ENCODE measurements around the gene GPR78. TPM values are rescaled to one million over a fixed set of nuclear protein-coding genes. Genes with fewer than 3 reads are reported as not detected.

GPR78 gene
- total and polyA plus RNA-seq, 2 donors (not counting 1 experiment from before 2014, with no cell fraction given) = 0.20 to 0.33 TPM

DNA sequence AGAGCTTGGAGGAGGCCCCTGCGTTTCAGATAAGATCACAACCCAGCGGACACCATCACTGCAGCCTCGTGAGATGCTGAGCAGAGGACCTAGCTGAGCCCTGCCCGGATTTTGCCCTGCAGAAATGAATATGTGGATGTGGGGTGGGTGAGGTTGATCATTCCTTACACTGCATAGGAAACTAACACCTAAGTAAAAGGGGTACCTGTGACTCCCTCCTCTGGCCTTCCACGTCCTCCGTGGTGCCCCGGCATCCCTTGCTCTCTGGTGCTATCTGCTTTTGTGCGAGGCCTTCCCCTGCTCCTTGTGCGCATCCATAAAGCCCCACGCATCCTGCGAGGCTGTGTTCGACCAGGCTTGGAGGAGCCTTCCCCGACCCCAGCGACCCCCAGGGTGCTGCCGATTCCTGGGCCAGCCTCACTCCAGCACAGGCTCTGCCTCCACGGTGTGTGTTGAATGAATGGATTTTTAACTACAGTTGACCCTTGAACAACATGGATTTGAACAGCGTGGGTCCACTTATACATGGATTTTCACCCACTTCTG lies 25.6 kb upstream of the GPR78 start:
- no peaks in the 10 kb centered on the region for H4K20me1 ChIP-seq (ENCODE audit: control insufficient read depth, extremely low read depth, insufficient read depth, low read length)
- no peak for TF ChIP-seq EZH2 (IDR thresholded peaks at IDR 0.05; ENCODE audit: low read length, missing control alignments)
- TF ChIP-seq, protein P1, sequence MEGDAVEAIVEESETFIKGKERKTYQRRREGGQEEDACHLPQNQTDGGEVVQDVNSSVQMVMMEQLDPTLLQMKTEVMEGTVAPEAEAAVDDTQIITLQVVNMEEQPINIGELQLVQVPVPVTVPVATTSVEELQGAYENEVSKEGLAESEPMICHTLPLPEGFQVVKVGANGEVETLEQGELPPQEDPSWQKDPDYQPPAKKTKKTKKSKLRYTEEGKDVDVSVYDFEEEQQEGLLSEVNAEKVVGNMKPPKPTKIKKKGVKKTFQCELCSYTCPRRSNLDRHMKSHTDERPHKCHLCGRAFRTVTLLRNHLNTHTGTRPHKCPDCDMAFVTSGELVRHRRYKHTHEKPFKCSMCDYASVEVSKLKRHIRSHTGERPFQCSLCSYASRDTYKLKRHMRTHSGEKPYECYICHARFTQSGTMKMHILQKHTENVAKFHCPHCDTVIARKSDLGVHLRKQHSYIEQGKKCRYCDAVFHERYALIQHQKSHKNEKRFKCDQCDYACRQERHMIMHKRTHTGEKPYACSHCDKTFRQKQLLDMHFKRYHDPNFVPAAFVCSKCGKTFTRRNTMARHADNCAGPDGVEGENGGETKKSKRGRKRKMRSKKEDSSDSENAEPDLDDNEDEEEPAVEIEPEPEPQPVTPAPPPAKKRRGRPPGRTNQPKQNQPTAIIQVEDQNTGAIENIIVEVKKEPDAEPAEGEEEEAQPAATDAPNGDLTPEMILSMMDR (conservative IDR thresholded peaks at IDR 0.05 in 1 of 2, IDR thresholded peaks at IDR 0.05 in 1 of 2; ENCODE audit: low read depth in 1 of 2, low read length in 2 of 2) = no peak
- H3K27ac ChIP-seq (ENCODE audit: insufficient read depth, low read length) = no peak overlapping the region
- H3K4me3 ChIP-seq (replicated peaks in 1 of 4; ENCODE audit: control extremely low read depth in 1 of 4, insufficient read depth in 1 of 4, low read depth in 3 of 4, low read length in 4 of 4) = no peak overlapping the region
- H3K36me3 ChIP-seq (ENCODE audit: control insufficient read depth, insufficient read depth, low read length) = no peaks in the 10 kb centered on the region
- no peak overlapping the region for H3K4me2 ChIP-seq (ENCODE audit: extremely low read depth, insufficient read depth, low read length)
- H3K27me3 ChIP-seq (ENCODE audit: control insufficient read depth, insufficient read depth, low read length) = no peaks in the 10 kb centered on the region
- H3K4me1 ChIP-seq (ENCODE audit: control insufficient read depth, extremely low read depth, insufficient read depth, low read length) = peaks cover 2% of the 10 kb centered on the region
- H3K9me3 ChIP-seq (ENCODE audit: control insufficient read depth, insufficient read depth, low read depth, low read length) = no peaks in the 10 kb centered on the region
- H3K9ac ChIP-seq (ENCODE audit: insufficient read depth, low read length) = no peak overlapping the region
- no peaks in the 10 kb centered on the region for H3K79me2 ChIP-seq (ENCODE audit: control insufficient read depth, insufficient read depth, low read length)
- no peak for DNase-seq (ENCODE audit: low read depth in 2 of 2)
- H2AFZ ChIP-seq (ENCODE audit: low read length) = no peak overlapping the region

- no peaks in the 10 kb centered on the region for H3K79me2 ChIP-seq (ENCODE audit: control insufficient read depth, insufficient read depth, low read length)
- no peaks in the 10 kb centered on the region for H4K20me1 ChIP-seq (ENCODE audit: control insufficient read depth, extremely low read depth, insufficient read depth, low read length)
- H3K4me2 ChIP-seq (ENCODE audit: extremely low read depth, insufficient read depth, low read length) = no peak overlapping the region
- no peak for TF ChIP-seq EZH2 (IDR thresholded peaks at IDR 0.05; ENCODE audit: low read length, missing control alignments)
- H3K4me1 ChIP-seq (ENCODE audit: control insufficient read depth, extremely low read depth, insufficient read depth, low read length) = peaks cover 2% of the 10 kb centered on the region
- DNase-seq (ENCODE audit: low read depth in 2 of 2) = no peak
- no peaks in the 10 kb centered on the region for H3K27me3 ChIP-seq (ENCODE audit: control insufficient read depth, insufficient read depth, low read length)
- H3K27ac ChIP-seq (ENCODE audit: insufficient read depth, low read length) = no peak overlapping the region
- H3K9ac ChIP-seq (ENCODE audit: insufficient read depth, low read length) = no peak overlapping the region
- H3K36me3 ChIP-seq (ENCODE audit: control insufficient read depth, insufficient read depth, low read length) = no peaks in the 10 kb centered on the region
- H3K4me3 ChIP-seq (replicated peaks in 1 of 4; ENCODE audit: control extremely low read depth in 1 of 4, insufficient read depth in 1 of 4, low read depth in 3 of 4, low read length in 4 of 4) = no peak overlapping the region
- H2AFZ ChIP-seq (ENCODE audit: low read length) = no peak overlapping the region
- no peaks in the 10 kb centered on the region for H3K9me3 ChIP-seq (ENCODE audit: control insufficient read depth, insufficient read depth, low read depth, low read length)
These were observed 24.5 kb upstream of the GPR78 start for GRCh38 chr4:8555716-8556115.

GRCh38 chr4:8556341-8557150 lies 23.6 kb upstream of the GPR78 start:
- TF ChIP-seq, protein P1 (conservative IDR thresholded peaks at IDR 0.05 in 1 of 2, IDR thresholded peaks at IDR 0.05 in 1 of 2; ENCODE audit: low read depth in 1 of 2, low read length in 2 of 2) = no peak
- no peak for TF ChIP-seq EZH2 (IDR thresholded peaks at IDR 0.05; ENCODE audit: low read length, missing control alignments)
- no peak overlapping the region for H3K27ac ChIP-seq (ENCODE audit: insufficient read depth, low read length)
- H4K20me1 ChIP-seq (ENCODE audit: control insufficient read depth, extremely low read depth, insufficient read depth, low read length) = no peaks in the 10 kb centered on the region
- H3K4me3 ChIP-seq (replicated peaks in 1 of 4; ENCODE audit: control extremely low read depth in 1 of 4, insufficient read depth in 1 of 4, low read depth in 3 of 4, low read length in 4 of 4) = no peak overlapping the region
- no peak overlapping the region for H3K9ac ChIP-seq (ENCODE audit: insufficient read depth, low read length)
- no peaks in the 10 kb centered on the region for H3K9me3 ChIP-seq (ENCODE audit: control insufficient read depth, insufficient read depth, low read depth, low read length)
- no peak overlapping the region for H2AFZ ChIP-seq (ENCODE audit: low read length)
- no peaks in the 10 kb centered on the region for H3K27me3 ChIP-seq (ENCODE audit: control insufficient read depth, insufficient read depth, low read length)
- H3K79me2 ChIP-seq (ENCODE audit: control insufficient read depth, insufficient read depth, low read length) = no peaks in the 10 kb centered on the region
- peaks cover 2% of the 10 kb centered on the region for H3K4me1 ChIP-seq (ENCODE audit: control insufficient read depth, extremely low read depth, insufficient read depth, low read length)
- no peak for DNase-seq (ENCODE audit: low read depth in 2 of 2)
- H3K4me2 ChIP-seq (ENCODE audit: extremely low read depth, insufficient read depth, low read length) = no peak overlapping the region
- no peaks in the 10 kb centered on the region for H3K36me3 ChIP-seq (ENCODE audit: control insufficient read depth, insufficient read depth, low read length)

Measured in fibroblast of lung (primary cell).